ENCODE measurements around the gene NXPH4.

GRCh38 chr12:57268264-57268663, 51.7 kb downstream of the NXPH4 start:
- no peak for TF ChIP-seq CTCF (IDR thresholded peaks at IDR 0.05)
- no peak for TF ChIP-seq EZH2 (IDR thresholded peaks at IDR 0.05; ENCODE audit: borderline replicate concordance, insufficient read depth, low read depth, low read length, poor library complexity, severe bottlenecking)

Data from B cell (primary cell).